22Rv1 (cell line): ENCODE measurements around the gene PTPN21.

Experiments used
- CTCF ChIP-seq: fragments of 450-650 bp; IDR thresholded peaks from 2 replicates; pipeline ENCODE4 v1.5.1; 2017; ENCODE audit warnings: mild to moderate bottlenecking
- ZFX ChIP-seq: fragments of 450-650 bp; IDR thresholded peaks from 2 replicates; pipeline ENCODE4 v1.6.1; 2017; ENCODE audit warnings: antibody characterized with exemption, borderline replicate concordance

GRCh38 chr14:88493392-88494185 lies 61.2 kb downstream of the PTPN21 start:
- TF ChIP-seq CTCF, result no peak
- no peak for TF ChIP-seq ZFX
